SK-N-SH treated with all-trans-retinoic acid at 6 μM for 48 hours (cell line): ENCODE data around the gene ACVR1B.

ENCODE experiments used
- ARNTL ChIP-seq: fragments of 450-650 bp; formaldehyde crosslinking; IDR thresholded peaks from 2 replicates; pipeline ENCODE4 v1.5.0; 2020; ENCODE audit warnings: low read depth, mild to moderate bottlenecking, moderate library complexity, borderline replicate concordance
- BACH2 ChIP-seq: fragments of 250-450 bp; sonication (Bioruptor Pico); IDR thresholded peaks from 2 replicates; pipeline ENCODE4 v1.9.0; 2021; ENCODE audit warnings: mild to moderate bottlenecking, borderline replicate concordance
- CREB5 ChIP-seq: fragments of 250-450 bp; sonication (Bioruptor Pico); IDR thresholded peaks from 2 replicates; pipeline ENCODE4 v1.5.1; 2020; ENCODE audit warnings: low read depth, mild to moderate bottlenecking, moderate library complexity
- CSDC2 ChIP-seq: fragments of 250-450 bp; sonication (Bioruptor Pico); IDR thresholded peaks from 2 replicates; pipeline ENCODE4 v1.5.0; 2020; ENCODE audit warnings: mild to moderate bottlenecking, moderate library complexity
- CSRNP3 ChIP-seq: fragments of 250-450 bp; sonication (Bioruptor Pico); IDR thresholded peaks from 2 replicates; pipeline ENCODE4 v1.5.1; 2021; ENCODE audit warnings: mild to moderate bottlenecking, moderate library complexity
- POU6F1 ChIP-seq: fragments of 250-450 bp; sonication (Bioruptor Pico); IDR thresholded peaks from 2 replicates; pipeline ENCODE4 v1.8.0; 2021; ENCODE audit warnings: low read depth, mild to moderate bottlenecking, moderate library complexity, borderline replicate concordance
- ZC3H10 ChIP-seq: fragments of 250-450 bp; sonication (Bioruptor Pico); IDR thresholded peaks from 2 replicates; pipeline ENCODE4 v1.5.1; 2021; ENCODE audit warnings: mild to moderate bottlenecking, moderate library complexity
- ZFP3 ChIP-seq: fragments of 250-450 bp; sonication (Bioruptor Pico); IDR thresholded peaks from 2 replicates; pipeline ENCODE4 v1.5.0; 2020; ENCODE audit warnings: mild to moderate bottlenecking, moderate library complexity
- ZNF565 ChIP-seq: fragments of 450-650 bp; formaldehyde crosslinking; conservative IDR thresholded peaks from 2 replicates; pipeline ENCODE4 v1.5.0; 2020; ENCODE audit warnings: low read depth, mild to moderate bottlenecking, moderate library complexity
- TF ChIP-seq, protein P1 (sequence below): fragments of 250-450 bp; sonication (Bioruptor Pico); IDR thresholded peaks from 2 replicates; pipeline ENCODE4 v1.8.0; 2020; ENCODE audit warnings: mild to moderate bottlenecking, moderate library complexity, borderline replicate concordance

DNA sequence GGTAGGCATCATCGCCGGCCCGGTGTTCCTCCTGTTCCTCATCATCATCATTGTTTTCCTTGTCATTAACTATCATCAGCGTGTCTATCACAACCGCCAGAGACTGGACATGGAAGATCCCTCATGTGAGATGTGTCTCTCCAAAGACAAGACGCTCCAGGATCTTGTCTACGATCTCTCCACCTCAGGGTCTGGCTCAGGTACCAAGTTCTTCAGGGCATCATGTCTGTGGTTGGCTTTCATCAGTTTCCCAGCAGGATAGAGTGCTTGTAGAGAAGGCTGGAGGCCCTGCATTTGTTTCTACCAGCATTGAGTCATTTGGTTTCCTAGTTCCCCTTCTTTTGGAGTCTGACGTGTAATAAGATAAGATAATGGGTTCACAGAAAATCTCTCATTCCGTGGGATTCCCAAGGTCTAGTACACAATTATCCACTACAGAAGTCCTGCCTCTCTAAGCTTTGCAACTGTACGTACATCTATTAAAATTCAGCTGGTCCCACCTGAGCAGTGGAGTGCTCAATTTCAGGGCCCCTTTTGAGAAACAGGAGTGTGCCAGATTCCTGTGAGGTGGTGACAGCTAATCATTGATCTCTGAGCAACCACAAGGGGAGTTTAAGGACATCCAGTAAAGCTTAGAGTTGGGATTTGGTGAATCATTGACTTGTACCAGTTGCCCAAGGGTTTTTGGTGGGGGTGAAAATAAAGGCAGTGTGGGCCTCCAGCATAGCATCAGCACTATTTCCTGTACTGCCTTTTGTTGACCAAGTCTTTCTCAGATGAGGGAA lies 25.1 kb downstream of the ACVR1B start:
- TF ChIP-seq, protein P1, sequence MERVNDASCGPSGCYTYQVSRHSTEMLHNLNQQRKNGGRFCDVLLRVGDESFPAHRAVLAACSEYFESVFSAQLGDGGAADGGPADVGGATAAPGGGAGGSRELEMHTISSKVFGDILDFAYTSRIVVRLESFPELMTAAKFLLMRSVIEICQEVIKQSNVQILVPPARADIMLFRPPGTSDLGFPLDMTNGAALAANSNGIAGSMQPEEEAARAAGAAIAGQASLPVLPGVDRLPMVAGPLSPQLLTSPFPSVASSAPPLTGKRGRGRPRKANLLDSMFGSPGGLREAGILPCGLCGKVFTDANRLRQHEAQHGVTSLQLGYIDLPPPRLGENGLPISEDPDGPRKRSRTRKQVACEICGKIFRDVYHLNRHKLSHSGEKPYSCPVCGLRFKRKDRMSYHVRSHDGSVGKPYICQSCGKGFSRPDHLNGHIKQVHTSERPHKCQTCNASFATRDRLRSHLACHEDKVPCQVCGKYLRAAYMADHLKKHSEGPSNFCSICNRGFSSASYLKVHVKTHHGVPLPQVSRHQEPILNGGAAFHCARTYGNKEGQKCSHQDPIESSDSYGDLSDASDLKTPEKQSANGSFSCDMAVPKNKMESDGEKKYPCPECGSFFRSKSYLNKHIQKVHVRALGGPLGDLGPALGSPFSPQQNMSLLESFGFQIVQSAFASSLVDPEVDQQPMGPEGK (CRISPR knock-in tag): no peak
- TF ChIP-seq CREB5 (CRISPR knock-in tag) (no peak), BACH2 (CRISPR knock-in tag) (no peak), ARNTL (CRISPR knock-in tag) (no peak), ZFP3 (CRISPR knock-in tag) (no peak), POU6F1 (CRISPR knock-in tag) (no peak), ZNF565 (no peak), CSDC2 (CRISPR knock-in tag) (no peak), ZC3H10 (no peak), CSRNP3 (CRISPR knock-in tag) (no peak)
